ENCODE results near the gene POTEM. TPM values are rescaled to one million over a fixed set of nuclear protein-coding genes. Genes with fewer than 3 reads are reported as not detected.
"Not testable (repeated sequence)": the region's sequence is repeated elsewhere in the genome, so short reads cannot be mapped to it uniquely, and the experiment has no call there.

Gene POTEM
- polyA plus RNA-seq, 3 donors: not detected

DNA sequence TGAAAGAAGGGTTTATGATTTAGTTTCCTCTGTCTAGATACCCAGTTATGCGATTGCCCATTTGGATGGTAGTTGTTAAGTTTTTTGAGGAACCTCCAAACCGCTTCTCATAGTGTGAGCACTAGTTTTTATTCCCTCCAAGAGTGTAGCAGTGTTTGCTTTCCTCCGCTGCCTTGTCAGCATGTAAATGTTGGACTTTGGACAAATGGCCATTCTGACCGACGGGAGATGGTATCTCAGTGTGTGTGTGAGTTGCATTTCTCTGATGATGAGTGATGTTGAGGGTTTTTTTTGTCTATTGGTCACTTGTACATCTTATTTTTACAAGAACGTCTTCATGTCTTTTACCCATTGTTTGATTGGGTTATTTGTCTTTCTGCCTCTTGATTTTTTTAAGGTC, 11.4 kb upstream of the POTEM start:
- H3K9me3 Mint-ChIP-seq; H3K4me1 Mint-ChIP-seq; H3K27me3 Mint-ChIP-seq (ENCODE audit: low read depth in 3 of 3); H3K36me3 Mint-ChIP-seq; H4K20me1 ChIP-seq (ENCODE audit: insufficient read depth, low read length); H3K4me3 Mint-ChIP-seq; H3K27ac Mint-ChIP-seq; H3K36me3 ChIP-seq (replicated peaks in 1 of 2; ENCODE audit: control insufficient read depth in 1 of 2, insufficient read depth in 2 of 2, low read length in 2 of 2); H3K4me3 ChIP-seq (replicated peaks in 1 of 3; ENCODE audit: low read depth in 2 of 3, low read length in 3 of 3); H3K79me2 ChIP-seq (ENCODE audit: insufficient read depth, low read length); H3K9ac ChIP-seq (ENCODE audit: insufficient read depth, low read length, poor library complexity, severe bottlenecking); H2AFZ ChIP-seq (ENCODE audit: insufficient read depth, low read depth, low read length, poor library complexity, severe bottlenecking); H3K9me3 ChIP-seq (replicated peaks in 1 of 2; ENCODE audit: control insufficient read depth in 1 of 2, insufficient read depth in 1 of 2, low read length in 2 of 2); intact Hi-C loops (cut with micrococcal nuclease); H3K27me3 ChIP-seq (ENCODE audit: control insufficient read depth in 2 of 2, insufficient read depth in 2 of 2, low read length in 2 of 2); H3K4me2 ChIP-seq (replicated peaks; ENCODE audit: extremely low read depth, low read length, poor library complexity, severe bottlenecking); H3K4me1 ChIP-seq (ENCODE audit: control insufficient read depth in 1 of 2, insufficient read depth in 2 of 2, low read length in 2 of 2); H3K27ac ChIP-seq (ENCODE audit: low read depth in 1 of 2, low read length in 2 of 2); DNase-seq: not testable (repeated sequence)
- WGBS (ENCODE audit: insufficient coverage): no CpG with 5 or more reads among the region's 6 CpGs

DNA sequence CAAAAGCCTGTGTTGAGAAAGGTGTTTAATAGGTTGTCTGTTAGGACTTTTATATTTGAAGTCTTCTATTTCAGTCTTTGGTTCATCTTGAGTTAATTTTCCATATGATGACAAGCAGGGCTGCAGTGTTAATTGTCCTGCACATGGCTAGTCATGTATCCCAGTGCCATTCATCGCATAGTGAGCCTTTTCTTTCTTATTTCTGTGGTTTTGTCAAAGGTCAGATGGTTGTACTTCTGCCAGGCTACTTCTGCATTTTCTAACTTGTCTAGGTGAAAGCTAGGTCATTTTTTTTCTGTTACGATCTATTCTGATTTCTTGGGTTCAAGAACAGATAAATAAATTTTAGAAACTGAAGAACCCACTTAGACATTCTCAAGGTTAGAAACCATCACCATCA, 5.7 kb upstream of the POTEM start:
- DNase-seq; H3K27ac ChIP-seq (ENCODE audit: low read depth in 1 of 2, low read length in 2 of 2); H3K79me2 ChIP-seq (ENCODE audit: insufficient read depth, low read length); H3K27me3 ChIP-seq (ENCODE audit: control insufficient read depth in 2 of 2, insufficient read depth in 2 of 2, low read length in 2 of 2); H3K36me3 Mint-ChIP-seq; H3K9ac ChIP-seq (ENCODE audit: insufficient read depth, low read length, poor library complexity, severe bottlenecking); H3K4me2 ChIP-seq (replicated peaks; ENCODE audit: extremely low read depth, low read length, poor library complexity, severe bottlenecking); H2AFZ ChIP-seq (ENCODE audit: insufficient read depth, low read depth, low read length, poor library complexity, severe bottlenecking); H3K36me3 ChIP-seq (replicated peaks in 1 of 2; ENCODE audit: control insufficient read depth in 1 of 2, insufficient read depth in 2 of 2, low read length in 2 of 2); H3K27me3 Mint-ChIP-seq (ENCODE audit: low read depth in 3 of 3); H3K27ac Mint-ChIP-seq; H4K20me1 ChIP-seq (ENCODE audit: insufficient read depth, low read length); H3K9me3 Mint-ChIP-seq; H3K9me3 ChIP-seq (replicated peaks in 1 of 2; ENCODE audit: control insufficient read depth in 1 of 2, insufficient read depth in 1 of 2, low read length in 2 of 2); H3K4me3 ChIP-seq (replicated peaks in 1 of 3; ENCODE audit: low read depth in 2 of 3, low read length in 3 of 3); H3K4me1 Mint-ChIP-seq; H3K4me1 ChIP-seq (ENCODE audit: control insufficient read depth in 1 of 2, insufficient read depth in 2 of 2, low read length in 2 of 2); H3K4me3 Mint-ChIP-seq; intact Hi-C loops (cut with micrococcal nuclease): not testable (repeated sequence)
- WGBS (ENCODE audit: insufficient coverage): no CpG with 5 or more reads among the region's 2 CpGs

DNA sequence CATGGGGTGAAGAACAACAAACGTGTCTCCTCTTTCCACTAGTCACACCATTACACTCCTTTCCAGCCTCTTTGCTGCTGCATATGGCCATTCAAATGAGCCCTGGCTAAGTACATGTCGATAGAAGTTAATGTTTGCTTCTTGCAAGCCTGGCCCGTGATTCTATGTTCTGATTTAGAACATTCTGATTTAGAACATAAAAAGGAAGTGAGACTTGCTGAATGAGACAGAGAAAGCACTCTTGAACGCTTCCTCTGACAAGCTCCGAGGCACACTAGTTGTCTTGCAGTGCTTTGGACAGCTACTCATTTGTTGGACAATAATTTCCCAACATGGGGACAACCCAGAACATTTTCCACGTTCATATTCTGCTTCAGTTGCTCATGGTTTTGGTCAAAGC, 5.1 kb upstream of the POTEM start:
- H3K27ac ChIP-seq (ENCODE audit: low read depth in 1 of 2, low read length in 2 of 2); H3K9ac ChIP-seq (ENCODE audit: insufficient read depth, low read length, poor library complexity, severe bottlenecking); H3K4me3 ChIP-seq (replicated peaks in 1 of 3; ENCODE audit: low read depth in 2 of 3, low read length in 3 of 3); H3K79me2 ChIP-seq (ENCODE audit: insufficient read depth, low read length); DNase-seq; H3K9me3 Mint-ChIP-seq; H3K27me3 Mint-ChIP-seq (ENCODE audit: low read depth in 3 of 3); intact Hi-C loops (cut with micrococcal nuclease); H3K27me3 ChIP-seq (ENCODE audit: control insufficient read depth in 2 of 2, insufficient read depth in 2 of 2, low read length in 2 of 2); H3K9me3 ChIP-seq (replicated peaks in 1 of 2; ENCODE audit: control insufficient read depth in 1 of 2, insufficient read depth in 1 of 2, low read length in 2 of 2); H2AFZ ChIP-seq (ENCODE audit: insufficient read depth, low read depth, low read length, poor library complexity, severe bottlenecking); H3K4me1 ChIP-seq (ENCODE audit: control insufficient read depth in 1 of 2, insufficient read depth in 2 of 2, low read length in 2 of 2); H4K20me1 ChIP-seq (ENCODE audit: insufficient read depth, low read length); H3K36me3 ChIP-seq (replicated peaks in 1 of 2; ENCODE audit: control insufficient read depth in 1 of 2, insufficient read depth in 2 of 2, low read length in 2 of 2); H3K4me3 Mint-ChIP-seq; H3K4me1 Mint-ChIP-seq; H3K4me2 ChIP-seq (replicated peaks; ENCODE audit: extremely low read depth, low read length, poor library complexity, severe bottlenecking); H3K27ac Mint-ChIP-seq; H3K36me3 Mint-ChIP-seq: not testable (repeated sequence)
- no CpG with 5 or more reads among the region's 6 CpGs for WGBS (ENCODE audit: insufficient coverage)

DNA sequence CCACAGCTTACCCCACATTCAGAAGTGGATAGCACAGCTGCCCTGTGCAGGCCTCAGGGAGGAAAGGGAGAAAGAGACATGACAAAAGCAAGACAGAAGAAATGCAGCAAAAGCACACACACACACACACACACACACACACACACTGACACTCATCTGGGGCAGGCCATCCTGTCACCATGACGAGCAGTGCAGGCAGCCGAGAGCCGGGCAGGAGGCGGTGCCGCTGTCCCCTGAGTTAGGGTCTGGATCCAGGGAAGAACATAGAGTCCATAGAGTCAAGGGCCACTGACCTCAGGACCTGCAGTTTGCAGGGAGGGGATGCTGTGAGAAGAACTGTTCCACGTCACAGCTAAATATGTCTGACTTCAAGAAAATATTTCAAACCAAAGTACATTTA, 4.0 kb upstream of the POTEM start:
- H3K4me3 Mint-ChIP-seq; H3K27me3 Mint-ChIP-seq (ENCODE audit: low read depth in 3 of 3); H3K36me3 Mint-ChIP-seq; intact Hi-C loops (cut with micrococcal nuclease); H3K4me2 ChIP-seq (replicated peaks; ENCODE audit: extremely low read depth, low read length, poor library complexity, severe bottlenecking); H3K9me3 ChIP-seq (replicated peaks in 1 of 2; ENCODE audit: control insufficient read depth in 1 of 2, insufficient read depth in 1 of 2, low read length in 2 of 2); H3K36me3 ChIP-seq (replicated peaks in 1 of 2; ENCODE audit: control insufficient read depth in 1 of 2, insufficient read depth in 2 of 2, low read length in 2 of 2); H2AFZ ChIP-seq (ENCODE audit: insufficient read depth, low read depth, low read length, poor library complexity, severe bottlenecking); H3K4me1 Mint-ChIP-seq; H3K9me3 Mint-ChIP-seq; H3K27ac ChIP-seq (ENCODE audit: low read depth in 1 of 2, low read length in 2 of 2); H3K27ac Mint-ChIP-seq; H3K27me3 ChIP-seq (ENCODE audit: control insufficient read depth in 2 of 2, insufficient read depth in 2 of 2, low read length in 2 of 2); H3K79me2 ChIP-seq (ENCODE audit: insufficient read depth, low read length); H3K9ac ChIP-seq (ENCODE audit: insufficient read depth, low read length, poor library complexity, severe bottlenecking); H4K20me1 ChIP-seq (ENCODE audit: insufficient read depth, low read length); H3K4me1 ChIP-seq (ENCODE audit: control insufficient read depth in 1 of 2, insufficient read depth in 2 of 2, low read length in 2 of 2); H3K4me3 ChIP-seq (replicated peaks in 1 of 3; ENCODE audit: low read depth in 2 of 3, low read length in 3 of 3); DNase-seq: not testable (repeated sequence)
- WGBS (ENCODE audit: insufficient coverage): no CpG with 5 or more reads among the region's 6 CpGs

DNA sequence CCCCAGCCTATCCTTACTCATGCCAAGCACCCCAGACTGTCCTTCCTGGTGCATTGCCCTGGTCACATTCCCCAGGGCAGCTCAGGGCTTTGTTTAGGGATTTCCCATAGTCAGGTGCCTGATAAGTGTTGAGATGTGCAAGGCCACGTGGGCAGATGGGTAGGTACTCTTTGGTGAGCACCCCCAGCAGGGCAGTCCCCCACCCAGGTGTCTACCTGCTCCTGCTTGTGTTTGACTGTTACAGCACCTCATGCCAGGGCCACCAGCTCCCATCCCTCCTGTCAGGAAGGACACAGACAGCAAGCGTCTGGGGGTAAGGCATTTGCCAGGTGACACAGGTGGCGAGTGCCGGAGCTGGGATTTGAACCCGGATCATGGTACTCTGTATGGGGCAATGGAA, 2.4 kb upstream of the POTEM start:
- H3K27ac ChIP-seq (ENCODE audit: low read depth in 1 of 2, low read length in 2 of 2); H3K27me3 Mint-ChIP-seq (ENCODE audit: low read depth in 3 of 3); H3K79me2 ChIP-seq (ENCODE audit: insufficient read depth, low read length); H2AFZ ChIP-seq (ENCODE audit: insufficient read depth, low read depth, low read length, poor library complexity, severe bottlenecking); H4K20me1 ChIP-seq (ENCODE audit: insufficient read depth, low read length); H3K36me3 Mint-ChIP-seq; H3K4me3 Mint-ChIP-seq; H3K9me3 Mint-ChIP-seq; H3K9me3 ChIP-seq (replicated peaks in 1 of 2; ENCODE audit: control insufficient read depth in 1 of 2, insufficient read depth in 1 of 2, low read length in 2 of 2); H3K36me3 ChIP-seq (replicated peaks in 1 of 2; ENCODE audit: control insufficient read depth in 1 of 2, insufficient read depth in 2 of 2, low read length in 2 of 2); H3K27me3 ChIP-seq (ENCODE audit: control insufficient read depth in 2 of 2, insufficient read depth in 2 of 2, low read length in 2 of 2); H3K9ac ChIP-seq (ENCODE audit: insufficient read depth, low read length, poor library complexity, severe bottlenecking); H3K4me1 Mint-ChIP-seq; H3K4me3 ChIP-seq (replicated peaks in 1 of 3; ENCODE audit: low read depth in 2 of 3, low read length in 3 of 3); H3K4me1 ChIP-seq (ENCODE audit: control insufficient read depth in 1 of 2, insufficient read depth in 2 of 2, low read length in 2 of 2); H3K27ac Mint-ChIP-seq; intact Hi-C loops (cut with micrococcal nuclease); DNase-seq; H3K4me2 ChIP-seq (replicated peaks; ENCODE audit: extremely low read depth, low read length, poor library complexity, severe bottlenecking): not testable (repeated sequence)
- WGBS (ENCODE audit: insufficient coverage): no CpG with 5 or more reads among the region's 5 CpGs

All from CD14-positive monocyte (primary cell).